ENCODE data around the gene PGLYRP1.

Gene PGLYRP1

DNA sequence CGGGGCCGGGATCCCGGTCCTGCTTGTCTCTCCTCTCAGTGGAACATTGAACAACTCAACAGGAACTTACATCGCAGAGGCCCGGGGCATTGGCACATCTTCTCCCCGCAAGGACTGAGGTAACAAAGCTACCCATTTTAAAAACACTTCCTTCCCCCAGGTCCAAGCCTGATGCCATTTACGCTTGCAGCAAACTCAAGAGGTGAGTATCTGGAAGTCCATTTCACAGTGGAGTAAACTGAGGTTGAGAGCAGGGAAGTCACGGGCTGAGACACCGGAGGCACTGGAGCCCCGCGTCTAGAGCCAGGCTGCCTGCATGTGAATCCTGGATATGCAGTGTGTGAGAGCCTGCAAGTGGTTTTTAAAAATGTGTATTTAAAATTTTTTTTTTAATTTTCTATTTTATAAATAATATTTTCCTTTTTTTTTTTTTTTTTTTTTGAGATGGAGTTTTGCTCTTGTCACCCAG is 492 bp upstream of the PGLYRP1 start:
- Mint-ChIP-seq H3K27me3 (peaks cover 33% of the 10 kb centered on the region), H3K4me1 (peaks cover 17% of the 10 kb centered on the region), H3K9me3 (no peaks in the 10 kb centered on the region), H3K36me3 (ENCODE audit: insufficient read depth) (no peaks in the 10 kb centered on the region), H3K27ac (ENCODE audit: low read depth) (no peak overlapping the region), H3K4me3 (no peak overlapping the region)
- ATAC-seq (replicated peaks; ENCODE audit: extremely low read depth, poor library complexity, severe bottlenecking) = no peak
- DNase-seq (ENCODE audit: low spot score in 2 of 2) = no peak

DNA sequence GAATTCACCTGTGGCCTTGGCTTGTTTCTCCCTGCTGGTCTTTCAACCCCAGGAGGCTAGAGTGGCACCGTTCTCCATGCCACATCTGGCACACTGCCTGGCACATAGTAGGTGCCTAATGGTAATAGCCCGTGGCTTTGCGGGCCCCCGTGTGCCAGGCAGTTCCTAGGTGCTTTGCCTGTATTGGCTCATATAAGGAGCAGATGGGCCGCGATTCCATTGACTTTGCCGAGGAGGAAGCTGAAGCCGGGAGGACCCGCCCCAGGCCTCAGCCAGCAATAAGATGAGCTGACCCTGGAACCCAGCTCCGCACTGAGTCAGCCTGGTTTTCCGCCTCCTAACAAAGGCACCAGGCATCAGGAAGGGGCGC is 807 bp downstream of the PGLYRP1 start:
- Mint-ChIP-seq H3K27ac (ENCODE audit: low read depth) (no peak overlapping the region), H3K4me3 (no peak overlapping the region), H3K36me3 (ENCODE audit: insufficient read depth) (no peaks in the 10 kb centered on the region), H3K9me3 (no peaks in the 10 kb centered on the region), H3K4me1 (peaks cover 18% of the 10 kb centered on the region), H3K27me3 (peaks cover 33% of the 10 kb centered on the region)
- DNase-seq (ENCODE audit: low spot score in 2 of 2) (no peak), ATAC-seq (replicated peaks; ENCODE audit: extremely low read depth, poor library complexity, severe bottlenecking) (no peak)

DNA sequence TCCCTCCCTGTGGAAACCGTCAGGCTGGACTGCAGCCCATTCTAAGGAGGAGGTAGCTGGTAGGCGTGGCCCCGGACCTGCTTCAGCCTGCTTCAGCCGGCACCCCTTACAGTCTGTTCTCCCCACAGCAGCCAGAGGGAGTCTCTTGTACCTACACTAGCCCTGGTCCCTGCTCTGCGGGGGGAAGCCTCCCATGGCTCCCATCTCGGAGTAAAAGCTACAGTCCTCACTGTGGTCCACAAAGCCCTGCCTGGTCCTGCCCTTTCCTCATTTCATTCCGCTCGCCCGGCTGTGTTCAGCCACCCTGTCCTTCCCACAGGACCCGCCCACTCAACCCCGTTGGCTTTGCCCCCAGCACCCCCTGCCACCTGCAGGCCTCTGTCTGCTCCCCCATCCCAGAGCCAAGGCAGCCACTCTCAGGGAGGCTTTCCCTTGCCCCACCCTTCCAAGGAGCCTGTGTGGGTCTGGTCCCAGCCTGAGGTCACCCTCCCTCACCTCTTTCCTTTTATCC is 1.3 kb downstream of the PGLYRP1 start:
- H3K27ac Mint-ChIP-seq (ENCODE audit: low read depth) = no peak overlapping the region
- DNase-seq (ENCODE audit: low spot score in 2 of 2) (no peak), ATAC-seq (replicated peaks; ENCODE audit: extremely low read depth, poor library complexity, severe bottlenecking) (no peak)
- H3K4me1 Mint-ChIP-seq = peaks cover 18% of the 10 kb centered on the region
- no peaks in the 10 kb centered on the region for H3K9me3 Mint-ChIP-seq
- H3K27me3 Mint-ChIP-seq = peaks cover 28% of the 10 kb centered on the region
- H3K36me3 Mint-ChIP-seq (ENCODE audit: insufficient read depth) = no peaks in the 10 kb centered on the region
- H3K4me3 Mint-ChIP-seq = no peak overlapping the region

- Mint-ChIP-seq H3K4me3 (no peak overlapping the region), H3K9me3 (no peaks in the 10 kb centered on the region), H3K27me3 (peaks cover 24% of the 10 kb centered on the region), H3K36me3 (ENCODE audit: insufficient read depth) (peaks cover 2% of the 10 kb centered on the region), H3K27ac (ENCODE audit: low read depth) (no peak overlapping the region), H3K4me1 (peaks cover 17% of the 10 kb centered on the region)
- ATAC-seq (replicated peaks; ENCODE audit: extremely low read depth, poor library complexity, severe bottlenecking) (no peak), DNase-seq (ENCODE audit: low spot score in 2 of 2) (no peak)
Observed at GRCh38 chr19:46020819-46021125, 2.1 kb downstream of the PGLYRP1 start.

- Mint-ChIP-seq H3K9me3 (no peaks in the 10 kb centered on the region), H3K4me1 (peaks cover 21% of the 10 kb centered on the region), H3K36me3 (ENCODE audit: insufficient read depth) (peaks cover 3% of the 10 kb centered on the region), H3K27me3 (peaks cover 24% of the 10 kb centered on the region), H3K4me3 (no peak overlapping the region), H3K27ac (ENCODE audit: low read depth) (no peak overlapping the region)
- ATAC-seq (replicated peaks; ENCODE audit: extremely low read depth, poor library complexity, severe bottlenecking) (no peak), DNase-seq (ENCODE audit: low spot score in 2 of 2) (no peak)
Observed at GRCh38 chr19:46019270-46019669, 3.6 kb downstream of the PGLYRP1 start.

- Mint-ChIP-seq H3K4me1 (peaks cover 21% of the 10 kb centered on the region), H3K4me3 (no peak overlapping the region), H3K27ac (ENCODE audit: low read depth) (no peak overlapping the region), H3K36me3 (ENCODE audit: insufficient read depth) (peaks cover 3% of the 10 kb centered on the region), H3K9me3 (no peaks in the 10 kb centered on the region), H3K27me3 (peaks cover 19% of the 10 kb centered on the region)
- no peak for DNase-seq (ENCODE audit: low spot score in 2 of 2)
- ATAC-seq (replicated peaks; ENCODE audit: extremely low read depth, poor library complexity, severe bottlenecking) = no peak
Observed at GRCh38 chr19:46018729-46019251, 4.1 kb downstream of the PGLYRP1 start.

GRCh38 chr19:46017874-46018675 is 4.8 kb downstream of the PGLYRP1 start:
- no peaks in the 10 kb centered on the region for H3K9me3 Mint-ChIP-seq
- DNase-seq (ENCODE audit: low spot score in 2 of 2) = no peak
- H3K36me3 Mint-ChIP-seq (ENCODE audit: insufficient read depth) = peaks cover 3% of the 10 kb centered on the region
- H3K27me3 Mint-ChIP-seq = peaks cover 12% of the 10 kb centered on the region
- peaks cover 21% of the 10 kb centered on the region for H3K4me1 Mint-ChIP-seq
- no peak for ATAC-seq (replicated peaks; ENCODE audit: extremely low read depth, poor library complexity, severe bottlenecking)
- H3K4me3 Mint-ChIP-seq = no peak overlapping the region
- no peak overlapping the region for H3K27ac Mint-ChIP-seq (ENCODE audit: low read depth)

- Mint-ChIP-seq H3K27me3 (peaks cover 8% of the 10 kb centered on the region), H3K36me3 (ENCODE audit: insufficient read depth) (peaks cover 3% of the 10 kb centered on the region), H3K4me1 (peaks cover 21% of the 10 kb centered on the region), H3K4me3 (peak overlapping the region; percentile 81), H3K9me3 (no peaks in the 10 kb centered on the region), H3K27ac (ENCODE audit: low read depth) (no peak overlapping the region)
- ATAC-seq (replicated peaks; ENCODE audit: extremely low read depth, poor library complexity, severe bottlenecking) = no peak
- no peak for DNase-seq (ENCODE audit: low spot score in 2 of 2)
Observed at GRCh38 chr19:46017095-46017429, 5.8 kb downstream of the PGLYRP1 start.

DNA sequence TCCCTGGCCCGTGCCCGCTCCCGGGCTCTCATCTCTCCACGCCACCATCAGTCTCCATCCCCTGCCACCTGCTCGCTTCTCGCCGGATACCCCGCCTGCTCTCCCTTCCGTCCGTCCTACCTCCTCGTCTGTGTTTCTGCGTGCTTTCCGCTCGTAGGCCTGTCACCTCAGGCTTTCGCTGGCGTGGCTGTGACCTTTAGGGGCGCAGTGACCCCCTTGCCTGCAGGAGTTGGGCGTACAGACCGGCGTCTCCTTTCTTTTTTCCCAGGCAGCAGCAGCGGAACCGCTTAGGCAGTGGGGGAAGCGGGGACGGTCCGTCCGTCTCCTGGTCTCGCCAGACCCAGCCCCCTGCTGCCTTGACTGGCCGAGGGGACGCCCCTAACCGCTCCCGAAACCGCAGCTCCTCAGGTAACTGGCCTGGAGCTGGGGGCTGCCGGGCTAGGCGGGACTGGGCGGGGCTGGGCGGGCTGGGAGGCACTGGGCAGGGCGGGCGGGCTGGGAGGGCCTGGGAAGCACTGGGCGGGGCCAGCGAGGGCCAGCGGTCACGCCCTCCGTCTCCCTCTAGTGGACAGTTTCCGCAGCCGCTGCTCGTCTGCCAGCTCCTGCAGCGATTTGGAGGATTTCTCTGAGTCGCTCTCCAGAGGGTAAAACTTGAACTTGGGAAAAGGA is 6.3 kb downstream of the PGLYRP1 start:
- Mint-ChIP-seq H3K4me1 (peaks cover 21% of the 10 kb centered on the region), H3K4me3 (peak overlapping the region; percentile 81), H3K27me3 (peaks cover 8% of the 10 kb centered on the region), H3K36me3 (ENCODE audit: insufficient read depth) (peaks cover 3% of the 10 kb centered on the region), H3K9me3 (no peaks in the 10 kb centered on the region), H3K27ac (ENCODE audit: low read depth) (peak overlapping the region; percentile 62)
- ATAC-seq (replicated peaks; ENCODE audit: extremely low read depth, poor library complexity, severe bottlenecking) = peak; percentile 71
- DNase-seq (ENCODE audit: low spot score in 2 of 2) = peak; percentile 63 to 72

GRCh38 chr19:46015687-46016425 is 7.0 kb downstream of the PGLYRP1 start:
- peak overlapping the region; percentile 81 for H3K4me3 Mint-ChIP-seq
- ATAC-seq (replicated peaks; ENCODE audit: extremely low read depth, poor library complexity, severe bottlenecking) (peak; percentile 52), DNase-seq (ENCODE audit: low spot score in 2 of 2) (peak in 1 of 2 donors; percentile 18)
- H3K4me1 Mint-ChIP-seq = peaks cover 21% of the 10 kb centered on the region
- H3K27ac Mint-ChIP-seq (ENCODE audit: low read depth) = peak overlapping the region; percentile 62
- H3K9me3 Mint-ChIP-seq = no peaks in the 10 kb centered on the region
- peaks cover 8% of the 10 kb centered on the region for H3K27me3 Mint-ChIP-seq
- peaks cover 3% of the 10 kb centered on the region for H3K36me3 Mint-ChIP-seq (ENCODE audit: insufficient read depth)

GRCh38 chr19:46014941-46015686 is 7.7 kb downstream of the PGLYRP1 start:
- peaks cover 8% of the 10 kb centered on the region for H3K27me3 Mint-ChIP-seq
- H3K4me3 Mint-ChIP-seq = peak overlapping the region; percentile 81
- H3K27ac Mint-ChIP-seq (ENCODE audit: low read depth) = no peak overlapping the region
- ATAC-seq (replicated peaks; ENCODE audit: extremely low read depth, poor library complexity, severe bottlenecking) (peak; percentile 25), DNase-seq (ENCODE audit: low spot score in 2 of 2) (no peak)
- H3K9me3 Mint-ChIP-seq = no peaks in the 10 kb centered on the region
- peaks cover 5% of the 10 kb centered on the region for H3K36me3 Mint-ChIP-seq (ENCODE audit: insufficient read depth)
- H3K4me1 Mint-ChIP-seq = peaks cover 21% of the 10 kb centered on the region

GRCh38 chr19:46014534-46014933 is 8.3 kb downstream of the PGLYRP1 start:
- Mint-ChIP-seq H3K27me3 (peaks cover 8% of the 10 kb centered on the region), H3K9me3 (no peaks in the 10 kb centered on the region), H3K27ac (ENCODE audit: low read depth) (no peak overlapping the region), H3K36me3 (ENCODE audit: insufficient read depth) (peaks cover 6% of the 10 kb centered on the region), H3K4me3 (peak overlapping the region; percentile 70), H3K4me1 (peaks cover 27% of the 10 kb centered on the region)
- ATAC-seq (replicated peaks; ENCODE audit: extremely low read depth, poor library complexity, severe bottlenecking) (no peak), DNase-seq (ENCODE audit: low spot score in 2 of 2) (no peak)

All from central memory CD8-positive, alpha-beta T cell (primary cell).